ENCODE data around the gene LINC01488.

Gene LINC01488

GRCh38 chr11:69524991-69525411 lies 43.5 kb downstream of the LINC01488 start:
- Histone ChIP-seq H3K9me3 (ENCODE audit: control insufficient read depth, insufficient read depth, low read depth, low read length) (no peaks in the 10 kb centered on the region), H3K36me3 (ENCODE audit: control insufficient read depth in 2 of 2, insufficient read depth in 1 of 2, low read length in 2 of 2) (no peaks in the 10 kb centered on the region), H3K4me3 (ENCODE audit: low read depth, low read length) (no peak overlapping the region), H3K27ac (ENCODE audit: extremely low read depth, low read depth, low read length) (no peak overlapping the region), H3K4me1 (ENCODE audit: control insufficient read depth, insufficient read depth, low read length) (no peaks in the 10 kb centered on the region)
- ChIA-PET POLR2A (no interaction called here), CTCF (no interaction called here)
- no peak for TF ChIP-seq PATZ1 (tag by site-specific recombination; IDR thresholded peaks at IDR 0.05)
- TF ChIP-seq SP7 (tag by site-specific recombination; IDR thresholded peaks at IDR 0.05), result no peak
- no peak for TF ChIP-seq ZNF404 (tag by site-specific recombination; IDR thresholded peaks at IDR 0.05)
- no peak for TF ChIP-seq KLF10 (tag by site-specific recombination; IDR thresholded peaks at IDR 0.05)
- no peak for TF ChIP-seq ZBTB48 (tag by site-specific recombination; IDR thresholded peaks at IDR 0.05)
- no peak for TF ChIP-seq ZNF626 (tag by site-specific recombination; IDR thresholded peaks at IDR 0.05)
- TF ChIP-seq SCRT1 (tag by site-specific recombination; IDR thresholded peaks at IDR 0.05; ENCODE audit: borderline replicate concordance), result no peak
- TF ChIP-seq ZNF76 (tag by site-specific recombination; IDR thresholded peaks at IDR 0.05; ENCODE audit: borderline replicate concordance, low read depth), result no peak
- TF ChIP-seq ZNF10 (tag by site-specific recombination; IDR thresholded peaks at IDR 0.05), result no peak
- no peak for TF ChIP-seq ZNF777 (tag by site-specific recombination; IDR thresholded peaks at IDR 0.05; ENCODE audit: borderline replicate concordance)
- TF ChIP-seq ZNF544 (tag by site-specific recombination; IDR thresholded peaks at IDR 0.05), result no peak
- no peak for TF ChIP-seq MZF1 (tag by site-specific recombination; IDR thresholded peaks at IDR 0.05; ENCODE audit: borderline replicate concordance)
- TF ChIP-seq ZNF785 (tag by site-specific recombination; IDR thresholded peaks at IDR 0.05), result no peak
- TF ChIP-seq ZNF585B (tag by site-specific recombination; IDR thresholded peaks at IDR 0.05), result no peak
- no peak for TF ChIP-seq ZNF292 (tag by site-specific recombination; IDR thresholded peaks at IDR 0.05; ENCODE audit: borderline replicate concordance, low read depth)

GRCh38 chr11:69525516-69526452 lies 44.3 kb downstream of the LINC01488 start:
- POLR2A ChIA-PET, result no interaction called here
- Histone ChIP-seq H3K27ac (ENCODE audit: extremely low read depth, low read depth, low read length) (no peak overlapping the region), H3K4me3 (ENCODE audit: low read depth, low read length) (no peak overlapping the region), H3K36me3 (ENCODE audit: control insufficient read depth in 2 of 2, insufficient read depth in 1 of 2, low read length in 2 of 2) (no peaks in the 10 kb centered on the region), H3K9me3 (ENCODE audit: control insufficient read depth, insufficient read depth, low read depth, low read length) (no peaks in the 10 kb centered on the region), H3K4me1 (ENCODE audit: control insufficient read depth, insufficient read depth, low read length) (no peaks in the 10 kb centered on the region)
- CTCF ChIA-PET, result no interaction called here
- TF ChIP-seq TRIM28 (IDR thresholded peaks at IDR 0.05; ENCODE audit: borderline replicate concordance, low read length) (no peak), ZNF792 (tag by site-specific recombination; IDR thresholded peaks at IDR 0.05) (no peak), AEBP2 (tag by site-specific recombination; IDR thresholded peaks at IDR 0.05; ENCODE audit: borderline replicate concordance) (no peak), ZIC2 (tag by site-specific recombination; IDR thresholded peaks at IDR 0.05) (no peak), ZNF701 (tag by site-specific recombination; IDR thresholded peaks at IDR 0.05) (no peak), PATZ1 (tag by site-specific recombination; IDR thresholded peaks at IDR 0.05) (no peak), ZNF596 (tag by site-specific recombination; IDR thresholded peaks at IDR 0.05) (no peak), PBX3 (CRISPR knock-in tag; IDR thresholded peaks at IDR 0.05) (no peak)
- TF ChIP-seq, protein P1, sequence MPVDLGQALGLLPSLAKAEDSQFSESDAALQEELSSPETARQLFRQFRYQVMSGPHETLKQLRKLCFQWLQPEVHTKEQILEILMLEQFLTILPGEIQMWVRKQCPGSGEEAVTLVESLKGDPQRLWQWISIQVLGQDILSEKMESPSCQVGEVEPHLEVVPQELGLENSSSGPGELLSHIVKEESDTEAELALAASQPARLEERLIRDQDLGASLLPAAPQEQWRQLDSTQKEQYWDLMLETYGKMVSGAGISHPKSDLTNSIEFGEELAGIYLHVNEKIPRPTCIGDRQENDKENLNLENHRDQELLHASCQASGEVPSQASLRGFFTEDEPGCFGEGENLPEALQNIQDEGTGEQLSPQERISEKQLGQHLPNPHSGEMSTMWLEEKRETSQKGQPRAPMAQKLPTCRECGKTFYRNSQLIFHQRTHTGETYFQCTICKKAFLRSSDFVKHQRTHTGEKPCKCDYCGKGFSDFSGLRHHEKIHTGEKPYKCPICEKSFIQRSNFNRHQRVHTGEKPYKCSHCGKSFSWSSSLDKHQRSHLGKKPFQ (tag by site-specific recombination; IDR thresholded peaks at IDR 0.05), result no peak
